Gastroesophageal sphincter (tissue), 3 donors: ENCODE data around the gene PARD6B.

Experiments used
- CTCF ChIP-seq, 4 experiments: fragments of 200-600 bp in 2 of 4; fragments of 450-650 bp in 2 of 4; sonication (generic) in 1 of 4; IDR thresholded peaks; one replicate each; pipeline ENCODE4 v1.5.1; 2017 to 2019; ENCODE audit warnings: antibody characterized with exemption in 4 of 4, mild to moderate bottlenecking in 2 of 4, moderate library complexity in 2 of 4
- POLR2A ChIP-seq, 2 donors: fragments of 450-650 bp; IDR thresholded peaks; one replicate each; pipeline ENCODE4 v1.6.1; 2017; ENCODE audit warnings: antibody characterized with exemption in 2 of 2, mild to moderate bottlenecking in 2 of 2, moderate library complexity in 1 of 2

DNA sequence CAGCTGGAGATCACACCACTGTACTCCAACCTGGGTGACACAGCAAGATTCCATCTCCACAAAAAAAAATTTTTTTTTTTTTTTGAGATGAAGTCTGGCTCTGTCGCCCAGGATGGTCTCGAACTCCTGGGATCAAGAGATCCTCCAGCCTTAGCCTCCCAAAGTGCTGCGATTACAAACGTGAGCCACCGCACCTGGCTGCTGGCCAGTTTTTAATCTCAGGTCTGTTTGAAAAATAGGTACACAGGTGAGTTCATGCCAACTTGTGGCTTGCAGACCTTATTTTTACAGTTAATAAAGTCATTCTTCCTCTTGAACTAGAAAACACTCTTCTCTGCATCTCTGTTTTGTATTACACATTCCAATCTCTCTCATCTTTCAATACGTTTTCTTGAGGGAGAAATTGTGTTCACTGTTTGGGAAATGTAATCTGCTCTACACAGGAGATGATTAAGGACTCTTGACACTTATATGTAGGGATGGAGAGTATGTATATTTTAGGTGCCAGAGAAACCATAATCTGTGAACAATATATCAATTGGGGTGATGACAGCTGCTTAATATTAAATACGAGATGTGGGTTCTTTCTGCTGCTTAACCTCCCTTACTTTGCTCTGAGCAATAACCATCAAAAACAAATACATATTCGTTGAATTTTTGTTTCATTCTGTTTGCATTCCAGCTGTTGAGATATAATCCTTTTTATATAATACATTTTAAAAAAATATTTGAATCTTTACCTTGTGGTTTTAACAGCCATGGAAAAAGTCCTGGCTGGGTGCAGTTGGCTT, 22.3 kb upstream of the PARD6B start:
- no peak for TF ChIP-seq POLR2A (IDR thresholded peaks at IDR 0.05)
- TF ChIP-seq CTCF (IDR thresholded peaks at IDR 0.05) = no peak
